ENCODE data around the gene NCF2. TPM values are rescaled to one million over a fixed set of nuclear protein-coding genes. Genes with fewer than 3 reads are reported as not detected.

The NCF2 gene
- total RNA-seq, 1 experiment from 2014 or later: 0.10 TPM

GRCh38 chr1:183553331-183553730 lies 36.9 kb downstream of the NCF2 start:
- POLR2A ChIA-PET: interaction anchor here (0.7 kb wide), 1 partner anchor 76 kb away, joined by 4 read pairs; no protein-coding TSS in a partner anchor
- CTCF ChIA-PET: interaction anchor here (0.5 kb wide), 1 partner anchor 516 kb away, joined by 3 read pairs; no protein-coding TSS in a partner anchor
- ATAC-seq (no peak), DNase-seq (ENCODE audit: low read depth, low spot score) (no peak)
- no peaks in the 10 kb centered on the region for H3K27me3 ChIP-seq (ENCODE audit: control insufficient read depth, insufficient read depth, low read length)
- H3K27ac ChIP-seq (ENCODE audit: low read length): no peak overlapping the region
- H3K4me1 ChIP-seq (ENCODE audit: control insufficient read depth, insufficient read depth, low read length): no peaks in the 10 kb centered on the region
- in situ Hi-C loops (cut with HindIII; ENCODE audit: low pct_unique_long_range_greater_than_20kb, low sequenced_read_pairs) (no loop called here), intact Hi-C loops (cut with micrococcal nuclease; ENCODE audit: unreplicated experiment) (no loop called here)
- no peaks in the 10 kb centered on the region for H3K9me3 ChIP-seq (ENCODE audit: control insufficient read depth, insufficient read depth, low read depth, low read length)
- peaks cover 26% of the 10 kb centered on the region for H3K36me3 ChIP-seq (ENCODE audit: control insufficient read depth, insufficient read depth, low read length)
- no TSS peak for BruUV-seq (replicated peaks)
- TF ChIP-seq SIN3A (IDR thresholded peaks at IDR 0.05; ENCODE audit: borderline replicate concordance, insufficient read depth, low read depth, low read length) (no peak), TCF7L2 (IDR thresholded peaks at IDR 0.05; ENCODE audit: low read depth, low read length) (no peak), POLR2AphosphoS5 (IDR thresholded peaks at IDR 0.05; ENCODE audit: low read depth, low read length) (no peak)
- TF ChIP-seq, protein P1, sequence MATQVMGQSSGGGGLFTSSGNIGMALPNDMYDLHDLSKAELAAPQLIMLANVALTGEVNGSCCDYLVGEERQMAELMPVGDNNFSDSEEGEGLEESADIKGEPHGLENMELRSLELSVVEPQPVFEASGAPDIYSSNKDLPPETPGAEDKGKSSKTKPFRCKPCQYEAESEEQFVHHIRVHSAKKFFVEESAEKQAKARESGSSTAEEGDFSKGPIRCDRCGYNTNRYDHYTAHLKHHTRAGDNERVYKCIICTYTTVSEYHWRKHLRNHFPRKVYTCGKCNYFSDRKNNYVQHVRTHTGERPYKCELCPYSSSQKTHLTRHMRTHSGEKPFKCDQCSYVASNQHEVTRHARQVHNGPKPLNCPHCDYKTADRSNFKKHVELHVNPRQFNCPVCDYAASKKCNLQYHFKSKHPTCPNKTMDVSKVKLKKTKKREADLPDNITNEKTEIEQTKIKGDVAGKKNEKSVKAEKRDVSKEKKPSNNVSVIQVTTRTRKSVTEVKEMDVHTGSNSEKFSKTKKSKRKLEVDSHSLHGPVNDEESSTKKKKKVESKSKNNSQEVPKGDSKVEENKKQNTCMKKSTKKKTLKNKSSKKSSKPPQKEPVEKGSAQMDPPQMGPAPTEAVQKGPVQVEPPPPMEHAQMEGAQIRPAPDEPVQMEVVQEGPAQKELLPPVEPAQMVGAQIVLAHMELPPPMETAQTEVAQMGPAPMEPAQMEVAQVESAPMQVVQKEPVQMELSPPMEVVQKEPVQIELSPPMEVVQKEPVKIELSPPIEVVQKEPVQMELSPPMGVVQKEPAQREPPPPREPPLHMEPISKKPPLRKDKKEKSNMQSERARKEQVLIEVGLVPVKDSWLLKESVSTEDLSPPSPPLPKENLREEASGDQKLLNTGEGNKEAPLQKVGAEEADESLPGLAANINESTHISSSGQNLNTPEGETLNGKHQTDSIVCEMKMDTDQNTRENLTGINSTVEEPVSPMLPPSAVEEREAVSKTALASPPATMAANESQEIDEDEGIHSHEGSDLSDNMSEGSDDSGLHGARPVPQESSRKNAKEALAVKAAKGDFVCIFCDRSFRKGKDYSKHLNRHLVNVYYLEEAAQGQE (IDR thresholded peaks at IDR 0.05; ENCODE audit: insufficient read depth in 1 of 2, low read depth in 2 of 2, low read length in 1 of 2): no peak
- TF ChIP-seq, protein P2, sequence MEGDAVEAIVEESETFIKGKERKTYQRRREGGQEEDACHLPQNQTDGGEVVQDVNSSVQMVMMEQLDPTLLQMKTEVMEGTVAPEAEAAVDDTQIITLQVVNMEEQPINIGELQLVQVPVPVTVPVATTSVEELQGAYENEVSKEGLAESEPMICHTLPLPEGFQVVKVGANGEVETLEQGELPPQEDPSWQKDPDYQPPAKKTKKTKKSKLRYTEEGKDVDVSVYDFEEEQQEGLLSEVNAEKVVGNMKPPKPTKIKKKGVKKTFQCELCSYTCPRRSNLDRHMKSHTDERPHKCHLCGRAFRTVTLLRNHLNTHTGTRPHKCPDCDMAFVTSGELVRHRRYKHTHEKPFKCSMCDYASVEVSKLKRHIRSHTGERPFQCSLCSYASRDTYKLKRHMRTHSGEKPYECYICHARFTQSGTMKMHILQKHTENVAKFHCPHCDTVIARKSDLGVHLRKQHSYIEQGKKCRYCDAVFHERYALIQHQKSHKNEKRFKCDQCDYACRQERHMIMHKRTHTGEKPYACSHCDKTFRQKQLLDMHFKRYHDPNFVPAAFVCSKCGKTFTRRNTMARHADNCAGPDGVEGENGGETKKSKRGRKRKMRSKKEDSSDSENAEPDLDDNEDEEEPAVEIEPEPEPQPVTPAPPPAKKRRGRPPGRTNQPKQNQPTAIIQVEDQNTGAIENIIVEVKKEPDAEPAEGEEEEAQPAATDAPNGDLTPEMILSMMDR (IDR thresholded peaks at IDR 0.05): no peak
- H3K4me3 ChIP-seq (ENCODE audit: low read depth in 2 of 2, low read length in 2 of 2): no peak overlapping the region

DNA sequence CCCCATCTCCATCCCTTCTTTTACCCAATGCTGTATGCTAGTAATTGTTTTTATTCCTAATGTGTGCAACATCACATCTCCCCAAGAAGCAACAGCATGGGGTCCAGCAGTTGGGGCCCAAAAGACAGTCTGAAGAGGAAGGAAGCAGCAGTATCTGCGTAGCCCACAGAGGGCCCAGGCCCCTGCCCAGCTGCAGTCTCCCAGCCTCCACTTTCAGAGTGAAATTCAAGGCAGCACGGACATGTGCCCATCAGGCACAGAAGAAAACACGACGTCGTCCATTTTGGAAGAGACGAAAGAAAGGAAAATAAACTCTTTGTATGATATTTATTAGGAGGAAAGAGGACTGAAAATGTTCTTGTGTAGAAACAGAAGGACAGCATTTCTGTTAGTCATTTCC lies 37.4 kb downstream of the NCF2 start:
- no peak overlapping the region for H3K4me3 ChIP-seq (ENCODE audit: low read depth in 2 of 2, low read length in 2 of 2)
- H3K9me3 ChIP-seq (ENCODE audit: control insufficient read depth, insufficient read depth, low read depth, low read length): no peaks in the 10 kb centered on the region
- ChIA-PET POLR2A (interaction anchor here (0.7 kb wide), 1 partner anchor 76 kb away, joined by 4 read pairs; no protein-coding TSS in a partner anchor), CTCF (no interaction called here)
- no peak for ATAC-seq
- BruUV-seq (replicated peaks): TSS peak; percentile 22
- DNase-seq (ENCODE audit: low read depth, low spot score): no peak
- intact Hi-C loops (cut with micrococcal nuclease; ENCODE audit: unreplicated experiment): no loop called here
- H3K27me3 ChIP-seq (ENCODE audit: control insufficient read depth, insufficient read depth, low read length): no peaks in the 10 kb centered on the region
- peaks cover 29% of the 10 kb centered on the region for H3K36me3 ChIP-seq (ENCODE audit: control insufficient read depth, insufficient read depth, low read length)
- no peak overlapping the region for H3K27ac ChIP-seq (ENCODE audit: low read length)
- TF ChIP-seq SIN3A (IDR thresholded peaks at IDR 0.05; ENCODE audit: borderline replicate concordance, insufficient read depth, low read depth, low read length) (no peak), TCF7L2 (IDR thresholded peaks at IDR 0.05; ENCODE audit: low read depth, low read length) (no peak), POLR2AphosphoS5 (IDR thresholded peaks at IDR 0.05; ENCODE audit: low read depth, low read length) (no peak)
- TF ChIP-seq, protein P1 (IDR thresholded peaks at IDR 0.05; ENCODE audit: insufficient read depth in 1 of 2, low read depth in 2 of 2, low read length in 1 of 2): no peak
- TF ChIP-seq, protein P2 (IDR thresholded peaks at IDR 0.05): no peak
- in situ Hi-C loops (cut with HindIII; ENCODE audit: low pct_unique_long_range_greater_than_20kb, low sequenced_read_pairs): no loop called here
- no peaks in the 10 kb centered on the region for H3K4me1 ChIP-seq (ENCODE audit: control insufficient read depth, insufficient read depth, low read length)

Data from Panc1 (cell line).